ENCODE results near the gene COPS4. TPM values are rescaled to one million over a fixed set of nuclear protein-coding genes. Genes with fewer than 3 reads are reported as not detected.
"Not testable (repeated sequence)": the region's sequence is repeated elsewhere in the genome, so short reads cannot be mapped to it uniquely, and the experiment has no call there.

The COPS4 gene
- total RNA-seq (100 to 1,000 TPM in 1 of 2 donors, 10 to 100 TPM in 1; 73.2 to 100 TPM), polyA plus RNA-seq (ENCODE audit: insufficient read depth, low read depth, low replicate concordance) (87.6 TPM)
- long read RNA-seq, donor 1, transcript COPS4-209 (11 exons, 1,695 nt): minor isoform, 5 of 41 reads
- long read RNA-seq, donor 1, transcript COPS4-201 (10 exons, 1,744 nt): major isoform, 36 of 41 reads
- long read RNA-seq, donor 1, partial matches to known transcripts: 0 of 41 reads
- long read RNA-seq, donor 1, other reads (novel, unspliced or antisense): 0 of 41 reads
- long read RNA-seq, donor 2, transcript COPS4-201 (10 exons, 1,744 nt): major isoform, 31 of 41 reads
- long read RNA-seq, donor 2, partial matches to known transcripts: 5 of 41 reads
- long read RNA-seq, donor 2, other reads (novel, unspliced or antisense): 0 of 41 reads

DNA sequence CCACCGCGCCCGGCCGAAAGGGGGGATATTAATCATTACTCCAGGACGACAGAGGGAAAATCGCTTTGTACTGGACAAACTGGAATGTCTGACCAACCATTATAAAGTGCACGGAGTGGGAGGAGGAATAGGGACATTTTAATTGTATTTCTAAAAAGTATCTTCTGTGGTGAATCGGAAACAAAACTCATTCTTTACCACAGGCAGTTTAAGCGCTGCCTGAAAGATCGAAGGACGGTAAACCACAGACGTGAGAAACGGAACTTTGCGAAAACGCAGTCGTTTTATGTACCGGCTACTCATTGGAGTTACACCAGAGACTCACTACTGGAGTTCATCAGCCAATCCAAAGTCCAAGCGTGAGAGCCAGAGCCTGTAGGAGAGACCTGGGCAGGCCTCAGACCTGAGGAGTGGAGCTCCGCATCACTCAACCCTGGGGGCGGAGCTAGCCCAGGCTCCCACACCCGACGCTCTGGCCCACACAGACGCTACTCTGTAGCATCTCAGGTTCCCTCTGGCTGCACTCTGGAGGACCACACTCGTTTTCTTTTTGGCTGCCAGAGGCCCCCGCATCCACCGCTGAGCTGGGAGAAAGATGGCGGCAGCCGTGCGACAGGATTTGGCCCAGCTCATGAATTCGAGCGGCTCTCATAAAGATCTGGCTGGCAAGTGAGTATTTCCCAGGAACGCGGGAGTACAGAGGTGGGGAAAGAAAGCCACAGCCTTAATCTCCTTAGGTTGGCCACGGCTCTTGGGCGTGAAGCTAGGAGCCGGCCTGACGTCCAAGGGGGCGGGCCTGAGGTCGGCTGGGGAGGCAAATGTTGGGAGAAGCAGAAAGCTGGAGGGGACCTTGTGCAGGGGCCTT, at the start of gene COPS4:
Gene COPS4, plus strand, starts transcription at position 554 of the 865 bp plus-strand sequence. Its CDS starts 42 bp downstream, at position 596.
- Histone ChIP-seq H3K27ac (peak within 1 kb of the TSS; percentile 92 to 94), H3K36me3 (ENCODE audit: low read depth, missing control alignments) (no peaks in the 10 kb centered on the region), H3K27me3 (no peaks in the 10 kb centered on the region), H3K4me1 (peaks cover 21% of the 10 kb centered on the region), H3K4me3 (peak within 1 kb of the TSS; percentile 81 to 89), H3K9me3 (no peaks in the 10 kb centered on the region)
- peak; percentile 99 for DNase-seq
- intact Hi-C loops (cut with DNase I; ENCODE audit: low total_unique reads): loop anchor here (10.0 kb wide), 1 partner anchor 140 kb away; the partner anchor contains the start of gene SEC31A
- 1% methylated on average over 31 to 39 of the region's 39 CpGs for WGBS, 2 donors
- TF ChIP-seq, protein P1, sequence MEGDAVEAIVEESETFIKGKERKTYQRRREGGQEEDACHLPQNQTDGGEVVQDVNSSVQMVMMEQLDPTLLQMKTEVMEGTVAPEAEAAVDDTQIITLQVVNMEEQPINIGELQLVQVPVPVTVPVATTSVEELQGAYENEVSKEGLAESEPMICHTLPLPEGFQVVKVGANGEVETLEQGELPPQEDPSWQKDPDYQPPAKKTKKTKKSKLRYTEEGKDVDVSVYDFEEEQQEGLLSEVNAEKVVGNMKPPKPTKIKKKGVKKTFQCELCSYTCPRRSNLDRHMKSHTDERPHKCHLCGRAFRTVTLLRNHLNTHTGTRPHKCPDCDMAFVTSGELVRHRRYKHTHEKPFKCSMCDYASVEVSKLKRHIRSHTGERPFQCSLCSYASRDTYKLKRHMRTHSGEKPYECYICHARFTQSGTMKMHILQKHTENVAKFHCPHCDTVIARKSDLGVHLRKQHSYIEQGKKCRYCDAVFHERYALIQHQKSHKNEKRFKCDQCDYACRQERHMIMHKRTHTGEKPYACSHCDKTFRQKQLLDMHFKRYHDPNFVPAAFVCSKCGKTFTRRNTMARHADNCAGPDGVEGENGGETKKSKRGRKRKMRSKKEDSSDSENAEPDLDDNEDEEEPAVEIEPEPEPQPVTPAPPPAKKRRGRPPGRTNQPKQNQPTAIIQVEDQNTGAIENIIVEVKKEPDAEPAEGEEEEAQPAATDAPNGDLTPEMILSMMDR (IDR thresholded peaks at IDR 0.05): peak in 2 of 3 experiments; percentile 49 to 58
- peak; percentile 10 for TF ChIP-seq POLR2A (IDR thresholded peaks at IDR 0.05)

DNA sequence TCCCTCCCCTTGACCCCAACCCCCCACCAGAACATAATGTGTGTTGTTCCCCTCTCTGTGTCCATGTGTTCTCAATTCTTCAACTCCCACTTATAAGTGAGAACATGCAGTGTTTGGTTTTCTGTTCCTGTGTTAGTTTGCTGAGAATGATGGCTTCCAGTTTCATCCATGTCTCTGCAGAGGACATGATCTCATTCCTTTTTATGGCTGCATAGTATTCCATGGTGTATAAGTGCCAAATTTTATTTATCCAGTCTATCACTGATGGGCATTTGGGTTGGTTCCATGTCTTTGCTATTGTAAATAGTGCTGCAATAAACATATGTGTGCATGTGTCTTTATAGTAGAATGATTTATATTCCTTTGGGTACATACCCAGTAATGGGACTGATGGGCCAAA, 47.5 kb upstream of the COPS4 start:
- H3K36me3 ChIP-seq (ENCODE audit: low read depth, missing control alignments); H3K27ac ChIP-seq; DNase-seq; H3K27me3 ChIP-seq; H3K4me1 ChIP-seq; intact Hi-C loops (cut with DNase I; ENCODE audit: low total_unique reads); H3K4me3 ChIP-seq; H3K9me3 ChIP-seq: not testable (repeated sequence)

DNA sequence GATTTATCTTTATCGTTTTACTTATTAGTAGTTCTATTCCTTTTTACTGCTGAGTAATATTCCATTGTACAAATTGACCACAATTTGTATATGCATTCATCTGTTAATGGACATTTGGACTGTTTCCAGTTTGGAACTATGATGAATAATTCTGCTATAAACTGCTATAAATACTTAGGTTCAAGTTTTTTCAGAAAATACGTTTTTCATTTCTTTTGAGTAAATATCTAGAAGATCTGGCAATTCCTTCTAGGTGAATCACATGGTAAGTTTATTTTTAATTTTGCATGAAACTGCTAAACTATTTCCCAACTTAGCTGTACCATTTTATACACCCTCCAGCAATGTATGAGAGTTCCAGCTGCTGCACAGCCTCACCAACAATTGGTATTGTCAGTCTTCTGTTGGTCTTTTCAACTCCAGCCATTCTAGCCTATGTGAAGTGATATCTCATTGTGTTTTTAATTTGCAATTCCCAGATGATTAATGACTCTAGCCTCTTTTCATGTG, 46.6 kb upstream of the COPS4 start:
- Histone ChIP-seq H3K4me3 (no peak overlapping the region), H3K27ac (no peak overlapping the region), H3K36me3 (ENCODE audit: low read depth, missing control alignments) (no peaks in the 10 kb centered on the region), H3K27me3 (no peaks in the 10 kb centered on the region), H3K4me1 (no peaks in the 10 kb centered on the region), H3K9me3 (no peaks in the 10 kb centered on the region)
- intact Hi-C loops (cut with DNase I; ENCODE audit: low total_unique reads): no loop called here
- WGBS, 2 donors: 79 to 92% methylated on average over 2 of the region's 2 CpGs
- no peak for TF ChIP-seq POLR2A (IDR thresholded peaks at IDR 0.05)
- TF ChIP-seq, protein P1 (IDR thresholded peaks at IDR 0.05): no peak
- no peak for DNase-seq

DNA sequence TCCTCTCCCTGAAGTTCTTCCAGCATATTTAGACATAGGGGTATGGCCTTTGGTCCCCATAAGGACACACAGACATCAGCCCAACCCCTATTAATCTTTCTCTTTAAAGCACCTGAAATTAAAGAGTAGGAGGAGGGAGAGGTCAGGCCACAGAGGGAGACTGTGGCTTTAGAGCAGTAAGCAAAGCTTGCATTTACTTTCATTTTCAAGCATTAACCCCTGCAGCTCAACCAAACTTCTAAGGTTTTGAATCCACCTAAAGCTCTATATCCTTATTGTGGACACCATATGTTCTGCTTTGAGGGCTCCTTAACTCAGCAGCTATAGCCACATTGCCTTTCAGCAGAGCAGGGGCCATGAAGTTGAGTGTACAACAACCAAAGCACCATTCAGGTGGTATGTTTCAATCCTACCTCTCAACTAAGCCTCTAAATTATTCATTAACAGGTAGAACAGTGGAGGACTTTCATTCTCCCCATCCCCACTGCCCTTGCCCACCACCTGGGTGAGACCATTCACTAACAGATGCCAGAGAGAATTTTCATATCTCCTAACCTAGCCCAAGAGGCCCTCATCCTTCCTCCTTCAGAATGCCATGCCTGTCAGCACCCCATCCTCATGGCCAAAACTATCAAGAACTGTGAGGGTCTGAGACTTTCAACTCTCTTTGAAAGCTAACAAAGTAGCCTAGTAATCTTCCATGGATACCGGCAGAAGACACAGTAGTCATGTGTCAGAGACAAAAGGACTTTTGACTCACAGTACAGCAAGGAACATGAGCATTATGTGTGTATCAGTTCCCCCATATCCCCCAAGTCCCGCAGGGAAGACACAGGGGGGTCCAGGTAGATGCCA, 45.2 kb upstream of the COPS4 start:
- no peak for DNase-seq
- Histone ChIP-seq H3K36me3 (ENCODE audit: low read depth, missing control alignments) (no peaks in the 10 kb centered on the region), H3K4me3 (no peak overlapping the region), H3K9me3 (no peaks in the 10 kb centered on the region), H3K27me3 (no peaks in the 10 kb centered on the region), H3K4me1 (no peaks in the 10 kb centered on the region), H3K27ac (no peak overlapping the region)
- TF ChIP-seq, protein P1 (IDR thresholded peaks at IDR 0.05): no peak
- TF ChIP-seq POLR2A (IDR thresholded peaks at IDR 0.05): no peak
- intact Hi-C loops (cut with DNase I; ENCODE audit: low total_unique reads): no loop called here
- 79 to 90% methylated on average over 2 of the region's 2 CpGs for WGBS, 2 donors
